ENCODE data around the gene ITGB7. TPM values are rescaled to one million over a fixed set of nuclear protein-coding genes. Genes with fewer than 3 reads are reported as not detected.

Gene ITGB7
- total and polyA plus RNA-seq, 9 of the 15 experiments (the other 6 are each of a cell fraction or from before 2014, with no cell fraction given): 0.06 to 2.0 (median 0.67) TPM

GRCh38 chr12:53217051-53217930 lies 10.2 kb upstream of the ITGB7 start:
- H3K36me3 ChIP-seq (ENCODE audit: control insufficient read depth, insufficient read depth, low read length): peaks cover 26% of the 10 kb centered on the region; the same call in 2 of the 3 replicates
- H3K9me3 ChIP-seq (replicated peaks; ENCODE audit: control insufficient read depth, insufficient read depth, low read depth, low read length): no peaks in the 10 kb centered on the region
- peaks cover 23 to 66% of the 10 kb centered on the region in 2 experiments for H3K4me1 ChIP-seq (replicated peaks in 1 of 2; ENCODE audit: control insufficient read depth in 2 of 2, insufficient read depth in 2 of 2, low read length in 2 of 2)
- H3K9ac ChIP-seq (ENCODE audit: insufficient read depth in 1 of 2, low read depth in 2 of 2, low read length in 2 of 2): peak overlapping the region in 1 of 2 experiments; percentile 81; a peak in 3 of 4 replicates
- ATAC-seq (no peak), DNase-seq (ENCODE audit: extremely low read depth in 1 of 4, low spot score in 3 of 4) (no peak), FAIRE-seq (no peak)
- H3K79me2 ChIP-seq (ENCODE audit: control insufficient read depth, insufficient read depth, low read length): peaks cover 24% of the 10 kb centered on the region
- no TSS peak for BruUV-seq (replicated peaks)
- ChIA-PET CTCF (ENCODE audit: low intra/inter-chr PET ratio) (no interaction called here), POLR2A (interaction anchor here (0.6 to 1.4 kb wide), 5 partner anchors 12 to 312 kb away, joined by 3 to 6 read pairs (median 3); partner anchors contain the start of genes KRT8 and PFDN5)
- no peaks in the 10 kb centered on the region for H4K20me1 ChIP-seq (replicated peaks; ENCODE audit: control insufficient read depth, insufficient read depth, low read length)
- no peak overlapping the region for H3K4me3 ChIP-seq
- TF ChIP-seq CEBPB (tag; IDR thresholded peaks at IDR 0.05): peak; percentile 79
- TF ChIP-seq CEBPG (CRISPR knock-in tag; IDR thresholded peaks at IDR 0.05): peak; percentile 44; the same call in 1 of the 2 replicates
- TF ChIP-seq CEBPG (tag; conservative IDR thresholded peaks at IDR 0.05 in 1 of 2, IDR thresholded peaks at IDR 0.05 in 1 of 2): no peak
- no peak for TF ChIP-seq ADNP (tag; IDR thresholded peaks at IDR 0.05)
- 70% methylated on average over 16 of the region's 19 CpGs for WGBS (ENCODE audit: insufficient coverage, low coverage, missing lambda C conversion rate)
- in situ Hi-C loops (cut with MboI): no loop called here
- H3K9me1 ChIP-seq (ENCODE audit: control insufficient read depth, insufficient read depth, low read length): no peaks in the 10 kb centered on the region
- peak overlapping the region; percentile 41; the same call in 2 of the 3 replicates for H3K27ac ChIP-seq (ENCODE audit: extremely low read depth, low read depth, low read length)
- peak overlapping the region; percentile 61 for H2AFZ ChIP-seq (ENCODE audit: low read depth, low read length)
- H3K27me3 ChIP-seq (ENCODE audit: control insufficient read depth in 2 of 2, insufficient read depth in 2 of 2, low read length in 2 of 2): no peaks in the 10 kb centered on the region
- H3K4me2 ChIP-seq (ENCODE audit: insufficient read depth, low read length): peak overlapping the region; percentile 47; the same call in 1 of the 2 replicates
- intact Hi-C loops (cut with micrococcal nuclease): no loop called here
